IMR-90 (cell line): ENCODE data around the gene C4B. TPM values are rescaled to one million over a fixed set of nuclear protein-coding genes. Genes with fewer than 3 reads are reported as not detected.
"Not testable (repeated sequence)": the region's sequence is repeated elsewhere in the genome, so short reads cannot be mapped to it uniquely, and the experiment has no call there.

Experiments used
- ATAC-seq: fragments of 200-7000 bp; cut with Tn5 transposase; 2 replicates; pipeline ENCODE4 v1.9.1; 2020; ENCODE audit warnings: low read depth, mild to moderate bottlenecking, moderate library complexity
- BruUV-seq: library from RNA; stranded (reverse); fragments of 400-500 nt; replicated peaks from 2 replicates; lab custom pipeline; 2021; lab: Mats Ljungman, UMichigan
- CTCF ChIA-PET: fragments of 300-600 bp; formaldehyde crosslinking; extraction: SDS; loops from one replicate; lab custom pipeline; 2021; ENCODE audit warnings: antibody characterized with exemption; lab: Yijun Ruan, JAX
- POLR2A ChIA-PET: fragments of 300-600 bp; sonication (Branson Sonifier 250); formaldehyde crosslinking; loops from one replicate; lab custom pipeline; 2022; ENCODE audit warnings: antibody characterized with exemption; ENCODE audit not compliant: unreplicated experiment; lab: Charles Lee
- DNase-seq: peaks from one replicate; pipeline ENCODE4 v3.0.0; 2013
- H2AFZ ChIP-seq: replicated peaks from 2 replicates; pipeline ENCODE3; 2013; ENCODE audit warnings: low read length, mild to moderate bottlenecking; ENCODE audit not compliant: poor library complexity
- H2AK5ac ChIP-seq: 2 replicates; pipeline ENCODE4 v1.6.1; 2013; ENCODE audit warnings: low read depth, low read length, inconsistent platforms
- H2AK9ac ChIP-seq: replicated peaks from 2 replicates; pipeline ENCODE3; 2013; ENCODE audit warnings: mild to moderate bottlenecking, low read depth, low read length, moderate library complexity; ENCODE audit not compliant: poor library complexity
- H2BK120ac ChIP-seq: 2 replicates; pipeline ENCODE4 v1.6.1; 2013; ENCODE audit warnings: low read depth, low read length, inconsistent platforms
- H2BK15ac ChIP-seq: 3 replicates; pipeline ENCODE4 v1.6.1; 2013; ENCODE audit warnings: low read depth, low read length, inconsistent platforms
- H2BK20ac ChIP-seq: 2 replicates; pipeline ENCODE4 v1.6.1; 2013; ENCODE audit warnings: low read depth, mild to moderate bottlenecking, inconsistent platforms, low read length, moderate library complexity
- H2BK5ac ChIP-seq: 2 replicates; pipeline ENCODE4 v1.6.1; 2013; ENCODE audit warnings: mild to moderate bottlenecking, low read depth, low read length, inconsistent platforms; ENCODE audit not compliant: poor library complexity, severe bottlenecking
- H3K14ac ChIP-seq: replicated peaks from 2 replicates; pipeline ENCODE4 v1.6.1; 2013; ENCODE audit warnings: low read depth, low read length, inconsistent platforms
- H3K18ac ChIP-seq: 2 replicates; pipeline ENCODE4 v1.6.1; 2013; ENCODE audit warnings: low read depth, low read length, control low read depth
- H3K23ac ChIP-seq: 2 replicates; pipeline ENCODE4 v1.6.1; 2013; ENCODE audit warnings: low read depth, low read length, inconsistent platforms
- H3K27ac ChIP-seq: 2 replicates; pipeline ENCODE4 v1.5.1; 2013; ENCODE audit warnings: mild to moderate bottlenecking, control low read depth, low read length; ENCODE audit not compliant: insufficient read depth
- H3K27me3 ChIP-seq: 2 replicates; pipeline ENCODE4 v1.6.1; 2013; ENCODE audit warnings: low read length; ENCODE audit not compliant: control insufficient read depth, insufficient read depth
- H3K36me3 ChIP-seq: 2 replicates; pipeline ENCODE4 v1.6.1; 2013; ENCODE audit warnings: low read length, mixed read lengths; ENCODE audit not compliant: control insufficient read depth, insufficient read depth
- H3K4ac ChIP-seq: 2 replicates; pipeline ENCODE4 v1.6.1; 2013; ENCODE audit warnings: low read depth, low read length, inconsistent platforms
- H3K4me1 ChIP-seq: 2 replicates; pipeline ENCODE4 v1.6.1; 2013; ENCODE audit warnings: low read length, mixed read lengths; ENCODE audit not compliant: control insufficient read depth, insufficient read depth
- H3K4me2 ChIP-seq: 2 replicates; pipeline ENCODE4 v1.6.1; 2013; ENCODE audit warnings: low read depth, mild to moderate bottlenecking, control low read depth, low read length, moderate library complexity
- H3K4me3 ChIP-seq: 2 replicates; pipeline ENCODE4 v1.5.1; 2013; ENCODE audit warnings: low read depth, mild to moderate bottlenecking, control low read depth, low read length, moderate library complexity; ENCODE audit not compliant: insufficient read depth
- H3K56ac ChIP-seq: 2 replicates; pipeline ENCODE4 v1.6.1; 2013; ENCODE audit warnings: low read length, inconsistent platforms; ENCODE audit not compliant: insufficient read depth; ENCODE audit errors: extremely low read depth
- H3K79me1 ChIP-seq, 2 experiments: 2 replicates each; pipeline ENCODE4 v1.6.1; 2013; ENCODE audit warnings: low read length in 2 of 2, inconsistent platforms in 1 of 2, low read depth in 1 of 2
- H3K9ac ChIP-seq: 2 replicates; pipeline ENCODE4 v1.6.1; 2013; ENCODE audit warnings: low read depth, low read length, control low read depth
- H3K9me1 ChIP-seq: 2 replicates; pipeline ENCODE4 v1.6.1; 2013; ENCODE audit warnings: low read length, inconsistent platforms; ENCODE audit not compliant: insufficient read depth
- H3K9me3 ChIP-seq: 2 replicates; pipeline ENCODE4 v1.6.1; 2013; ENCODE audit warnings: low read length; ENCODE audit not compliant: control insufficient read depth, insufficient read depth
- H4K20me1 ChIP-seq: 2 replicates; pipeline ENCODE4 v1.6.1; 2013; ENCODE audit warnings: low read length, inconsistent platforms; ENCODE audit not compliant: insufficient read depth
- H4K5ac ChIP-seq: 2 replicates; pipeline ENCODE4 v1.6.1; 2013; ENCODE audit warnings: mild to moderate bottlenecking, low read depth, low read length, control low read depth
- H4K8ac ChIP-seq, 2 experiments: 2 replicates each; pipeline ENCODE4 v1.6.1; 2013; ENCODE audit warnings: low read depth in 2 of 2, low read length in 2 of 2, control low read depth in 1 of 2, inconsistent platforms in 1 of 2
- H4K91ac ChIP-seq: 2 replicates; pipeline ENCODE4 v1.6.1; 2013; ENCODE audit warnings: low read depth, low read length, inconsistent platforms; ENCODE audit not compliant: insufficient read depth
- WGBS, 2 experiments: methylation state at CpG; one replicate each; pipeline versions ENCODE4 v1.1.5 to v1.1.7; 2013; ENCODE audit warnings: missing lambda C conversion rate in 2 of 2; ENCODE audit not compliant: insufficient read length in 1 of 2; ENCODE audit errors: extremely low coverage in 2 of 2; 5-methylcytosine and 5-hydroxymethylcytosine counted together
- dilution Hi-C: fragments of 300-500 bp; cut with HindIII; formaldehyde crosslinking; loops from one replicate; pipeline ENCODE4 v1.14.3; 2018; ENCODE audit warnings: low sequenced_read_pairs; ENCODE audit not compliant: unreplicated experiment
- in situ Hi-C: fragments of 300-500 bp; cut with MboI; formaldehyde crosslinking; loops from 3 replicates; pipeline ENCODE4 v1.14.3; 2019; ENCODE audit warnings: low sequenced_read_pairs, inconsistent platforms, mixed read lengths
- intact Hi-C: fragments of 100-400 bp; cut with micrococcal nuclease; formaldehyde crosslinking; loops from 2 replicates; pipeline ENCODE4 v1.10.0; 2022
- polyA plus RNA-seq, 3 experiments: library from polyadenylated mRNA; depleted of rRNA; stranded (reverse); fragments of >200 nt; gene quantifications; 2 replicates each; pipeline ENCODE4 v1.2.3, GENCODE V29; 2012; ENCODE audit warnings: low replicate concordance in 1 of 3
- total RNA-seq: library from RNA; depleted of rRNA; stranded (reverse); fragments of >200 nt; gene quantifications from 2 replicates; pipeline ENCODE4 v1.2.3, GENCODE V29; 2012

The C4B gene
- total and polyA plus RNA-seq, 2 of the 4 experiments (the other 2 are of a cell fraction), result 0.54 to 4.2 TPM

GRCh38 chr6:32004393-32004792 is 10.2 kb upstream of the C4B start:
- H2BK15ac ChIP-seq, H3K4ac ChIP-seq, H3K56ac ChIP-seq, H3K4me2 ChIP-seq, H3K9ac ChIP-seq, H4K8ac ChIP-seq, H4K20me1 ChIP-seq, ATAC-seq, H3K18ac ChIP-seq, DNase-seq, H3K27ac ChIP-seq, POLR2A ChIA-PET, H4K5ac ChIP-seq, in situ Hi-C loops, BruUV-seq, H3K14ac ChIP-seq, dilution Hi-C loops, H2BK20ac ChIP-seq, H2AK9ac ChIP-seq, H4K91ac ChIP-seq, H3K79me1 ChIP-seq, H3K4me1 ChIP-seq, H3K23ac ChIP-seq, H3K4me3 ChIP-seq, H3K9me3 ChIP-seq, H2BK120ac ChIP-seq, intact Hi-C loops, H3K9me1 ChIP-seq, H3K36me3 ChIP-seq, H2AFZ ChIP-seq, H3K27me3 ChIP-seq, H2BK5ac ChIP-seq, CTCF ChIA-PET, H2AK5ac ChIP-seq: not testable (repeated sequence)
- no CpG with 5 or more reads among the region's 4 CpGs for WGBS, 2 experiments

GRCh38 chr6:32004864-32005537 is 9.6 kb upstream of the C4B start:
- H2AK5ac ChIP-seq, H4K5ac ChIP-seq, H2BK5ac ChIP-seq, H2BK120ac ChIP-seq, dilution Hi-C loops, H3K56ac ChIP-seq, H4K20me1 ChIP-seq, H3K4ac ChIP-seq, DNase-seq, H3K9ac ChIP-seq, H3K23ac ChIP-seq, BruUV-seq, H3K27ac ChIP-seq, H4K8ac ChIP-seq, H3K27me3 ChIP-seq, H3K4me3 ChIP-seq, H3K9me1 ChIP-seq, H3K36me3 ChIP-seq, H3K9me3 ChIP-seq, H2AFZ ChIP-seq, H2BK15ac ChIP-seq, H3K18ac ChIP-seq, H2AK9ac ChIP-seq, H3K79me1 ChIP-seq, ATAC-seq, H3K4me1 ChIP-seq, H2BK20ac ChIP-seq, intact Hi-C loops, H4K91ac ChIP-seq, in situ Hi-C loops, CTCF ChIA-PET, H3K14ac ChIP-seq, POLR2A ChIA-PET, H3K4me2 ChIP-seq: not testable (repeated sequence)
- 83% methylated on average over 4 of the region's 13 CpGs; no CpG with 5 or more reads in 1 of the 2 experiments for WGBS, 2 experiments
